Naive B cell (primary cell): ENCODE results near the gene CFP. TPM values are rescaled to one million over a fixed set of nuclear protein-coding genes. Genes with fewer than 3 reads are reported as not detected.

Experiments used
- ATAC-seq, 2 donors: fragments of 150-1000 bp; cut with Tn5 transposase; 2 replicates each; pipeline ENCODE4 v1.10.0; 2021; ENCODE audit warnings: low read depth in 2 of 2, mild to moderate bottlenecking in 2 of 2, moderate library complexity in 2 of 2
- DNase-seq: peaks from one replicate; pipeline ENCODE4 v3.0.0; 2022
- H3K27ac Mint-ChIP-seq, 6 donors: one replicate each; pipeline ENCODE4 v1.8.0; 2020 to 2022; ENCODE audit warnings: mild to moderate bottlenecking in 6 of 6, mixed read lengths in 6 of 6, moderate library complexity in 5 of 6, inconsistent platforms in 2 of 6
- H3K27me3 Mint-ChIP-seq, 3 donors: one replicate each; pipeline ENCODE4 v1.8.0; 2021 to 2022; ENCODE audit warnings: mixed read lengths in 3 of 3, mild to moderate bottlenecking in 1 of 3
- H3K36me3 Mint-ChIP-seq, 2 donors: one replicate each; pipeline ENCODE4 v1.8.0; 2020 to 2022; ENCODE audit warnings: mixed read lengths in 2 of 2, inconsistent platforms in 1 of 2, mild to moderate bottlenecking in 1 of 2
- H3K4me1 Mint-ChIP-seq, 3 donors: one replicate each; pipeline ENCODE4 v1.8.0; 2020 to 2022; ENCODE audit warnings: mixed read lengths in 3 of 3, inconsistent platforms in 1 of 3, mild to moderate bottlenecking in 1 of 3, moderate library complexity in 1 of 3
- H3K4me3 Mint-ChIP-seq, 8 donors: one replicate each; pipeline ENCODE4 v1.8.0; 2020 to 2022; ENCODE audit warnings: mild to moderate bottlenecking in 8 of 8, mixed read lengths in 8 of 8, moderate library complexity in 8 of 8, inconsistent platforms in 2 of 8
- H3K9me3 Mint-ChIP-seq, 7 donors: one replicate each; pipeline ENCODE4 v1.8.0; 2020 to 2022; ENCODE audit warnings: mixed read lengths in 7 of 7, mild to moderate bottlenecking in 5 of 7, inconsistent platforms in 2 of 7, moderate library complexity in 1 of 7
- polyA plus RNA-seq, 6 donors: library from polyadenylated mRNA; unstranded; fragments of 300-500 nt; fragmentation: Illumina TruSeq; gene quantifications; one replicate each; pipeline ENCODE4 v1.2.3, GENCODE V29; 2021; ENCODE audit warnings: low read depth in 6 of 6

Gene CFP
- polyA plus RNA-seq, 6 donors from 2014 or later, result 0.70 to 1.7 (median 1.4) TPM; not detected in 1

GRCh38 chrX:47574547-47575301 lies 55.0 kb downstream of the CFP start:
- peaks cover 10 to 20% (median 12%) of the 10 kb centered on the region in 3 donors for H3K4me1 Mint-ChIP-seq
- H3K9me3 Mint-ChIP-seq, result peaks cover 0 to 6% (median 3%) of the 10 kb centered on the region in 7 donors
- H3K27ac Mint-ChIP-seq, result no peak overlapping the region
- H3K4me3 Mint-ChIP-seq, result peak overlapping the region in 3 of 8 donors; percentile 9 to 29 (median 10)
- ATAC-seq, result no peak
- H3K27me3 Mint-ChIP-seq, result peaks cover 7 to 54% (median 54%) of the 10 kb centered on the region in 3 donors
- no peak for DNase-seq
- peaks cover 18 to 36% of the 10 kb centered on the region in 2 donors for H3K36me3 Mint-ChIP-seq

DNA sequence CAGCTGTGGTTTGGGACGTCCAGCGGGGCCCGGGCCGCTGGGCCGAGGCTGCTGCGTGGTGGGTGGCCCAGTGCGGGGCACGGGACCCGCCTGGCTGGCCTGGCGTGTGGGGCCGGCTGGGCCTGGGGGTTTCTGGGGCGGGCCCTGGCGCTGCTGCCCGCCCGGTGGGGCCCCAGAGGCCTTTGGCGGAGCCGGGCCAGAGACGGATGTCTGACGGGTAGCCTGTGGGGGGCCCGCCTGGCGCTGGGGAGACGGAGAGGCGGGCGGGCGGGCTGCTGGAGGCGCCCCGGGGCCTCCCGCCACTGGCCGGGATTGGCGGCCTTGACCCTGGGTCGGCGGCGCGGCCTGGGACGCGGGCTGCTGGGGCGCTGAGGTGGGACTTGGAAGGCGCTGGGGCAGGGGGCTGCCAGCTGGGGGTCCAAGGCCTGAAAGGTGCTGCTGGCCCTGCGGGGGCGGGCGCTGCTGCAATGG lies 55.6 kb downstream of the CFP start:
- Mint-ChIP-seq H3K4me1 (peaks cover 10 to 23% (median 12%) of the 10 kb centered on the region in 3 donors), H3K9me3 (peaks cover 0 to 6% (median 3%) of the 10 kb centered on the region in 7 donors), H3K27ac (no peak overlapping the region), H3K4me3 (no peak overlapping the region), H3K27me3 (peaks cover 7 to 48% (median 48%) of the 10 kb centered on the region in 3 donors), H3K36me3 (peaks cover 20 to 41% of the 10 kb centered on the region in 2 donors)
- no peak for DNase-seq
- no peak for ATAC-seq

GRCh38 chrX:47573341-47574075 lies 56.2 kb downstream of the CFP start:
- peaks cover 22 to 44% of the 10 kb centered on the region in 2 donors for H3K36me3 Mint-ChIP-seq
- H3K4me1 Mint-ChIP-seq, result peaks cover 12 to 27% (median 12%) of the 10 kb centered on the region in 3 donors
- DNase-seq, result no peak
- H3K9me3 Mint-ChIP-seq, result peaks cover 0 to 6% (median 3%) of the 10 kb centered on the region in 7 donors
- H3K4me3 Mint-ChIP-seq, result peak overlapping the region in 2 of 8 donors; percentile 3 to 12
- H3K27me3 Mint-ChIP-seq, result peaks cover 7 to 48% (median 48%) of the 10 kb centered on the region in 3 donors
- peak overlapping the region in 2 of 6 donors; percentile 53 to 62 for H3K27ac Mint-ChIP-seq
- no peak for ATAC-seq

Other genes starting within 250 kb of the CFP start
- gene ZNF41, start 146.7 kb downstream of the CFP start, polyA plus RNA-seq, result 10 to 100 TPM in 2 of 6 donors, 1 to 10 TPM in 4; 4.5 to 12.2 (median 6.8) TPM
- gene ARAF, start 68.7 kb downstream of the CFP start, polyA plus RNA-seq, result 10 to 100 TPM; 43.4 to 90.8 (median 58.6) TPM
- 10 to 100 TPM in 3 of 6 donors, 1 to 10 TPM in 3; 7.6 to 15.0 (median 10.5) TPM for gene TIMP1, start 47.5 kb downstream of the CFP start, polyA plus RNA-seq
- gene SYN1, start 10.1 kb downstream of the CFP start, polyA plus RNA-seq, result not detected
- 10 to 100 TPM; 14.0 to 23.7 (median 16.8) TPM for gene ELK1, start 20.6 kb upstream of the CFP start, polyA plus RNA-seq
- 100 to 1,000 TPM; 281 to 349 (median 329) TPM for gene UXT, start 29.2 kb upstream of the CFP start, polyA plus RNA-seq
- gene ZNF81, start 207.0 kb upstream of the CFP start, polyA plus RNA-seq, result 1 to 10 TPM in 5 of 6 donors, not detected in 1; 3.4 to 6.3 (median 5.2) TPM